ENCODE results near the gene FAM167B. TPM values are rescaled to one million over a fixed set of nuclear protein-coding genes. Genes with fewer than 3 reads are reported as not detected.

The FAM167B gene
- total and polyA plus RNA-seq, 2 donors (not counting 1 experiment from before 2014, with no cell fraction given) = 1.1 to 5.4 TPM

- 100% methylated on average over 2 of the region's 7 CpGs for WGBS (ENCODE audit: insufficient coverage)
- intact Hi-C loops (cut with micrococcal nuclease) = no loop called here
- TF ChIP-seq CTCF (IDR thresholded peaks at IDR 0.05) = no peak
- TF ChIP-seq EZH2 (IDR thresholded peaks at IDR 0.05; ENCODE audit: borderline replicate concordance, insufficient read depth, low read depth, low read length, poor library complexity, severe bottlenecking) = no peak
Observed at GRCh38 chr1:32289256-32289655, 42.2 kb downstream of the FAM167B start.

GRCh38 chr1:32291145-32291707, 44.2 kb downstream of the FAM167B start:
- no peaks in the 10 kb centered on the region for H3K9me3 ChIP-seq (ENCODE audit: control extremely low read depth in 1 of 3, control insufficient read depth in 2 of 3, insufficient read depth in 1 of 3, low read length in 2 of 3)
- H3K36me3 ChIP-seq (replicated peaks in 1 of 2; ENCODE audit: control extremely low read depth in 1 of 2, control insufficient read depth in 1 of 2, extremely low read depth in 1 of 2, insufficient read depth in 2 of 2, low read length in 1 of 2) = peaks cover 3 to 5% of the 10 kb centered on the region in 2 experiments
- H3K4me3 ChIP-seq (ENCODE audit: control extremely low read depth in 1 of 5, extremely low read depth in 1 of 5, insufficient read depth in 1 of 5, low read depth in 2 of 5, low read length in 4 of 5) = peak overlapping the region; percentile 77 to 98 (median 88)
- H3K79me2 ChIP-seq (ENCODE audit: control insufficient read depth, insufficient read depth, low read length) = peaks cover 65% of the 10 kb centered on the region
- H3K27ac ChIP-seq (ENCODE audit: low read length in 2 of 2) = peak overlapping the region; percentile 81 to 87
- TF ChIP-seq EZH2 (IDR thresholded peaks at IDR 0.05; ENCODE audit: borderline replicate concordance, insufficient read depth, low read depth, low read length, poor library complexity, severe bottlenecking) (no peak), CTCF (IDR thresholded peaks at IDR 0.05) (no peak)
- peaks cover 14% of the 10 kb centered on the region for H4K20me1 ChIP-seq (ENCODE audit: control insufficient read depth, insufficient read depth, low read length, poor library complexity, severe bottlenecking)
- 45% methylated on average over 7 of the region's 10 CpGs for WGBS (ENCODE audit: insufficient coverage)
- peak overlapping the region; percentile 100 for H2AFZ ChIP-seq (ENCODE audit: insufficient read depth, low read depth, low read length, poor library complexity, severe bottlenecking)
- H3K9me3 Mint-ChIP-seq (ENCODE audit: insufficient read depth) = no peaks in the 10 kb centered on the region
- peaks cover 39 to 41% of the 10 kb centered on the region in 2 donors for H3K4me1 ChIP-seq (ENCODE audit: control insufficient read depth in 2 of 2, insufficient read depth in 2 of 2, low read length in 2 of 2)
- POLR2A ChIA-PET = interaction anchor here (0.5 to 5.1 kb wide), 21 partner anchors 17 to 701 kb away, joined by 3 to 46 read pairs (median 4); partner anchors contain the start of genes CCDC28B, LCK, MARCKSL1 and TXLNA
- no peaks in the 10 kb centered on the region for H3K27me3 Mint-ChIP-seq
- H3K27me3 ChIP-seq (replicated peaks in 1 of 4; ENCODE audit: control extremely low read depth in 1 of 4, control insufficient read depth in 3 of 4, insufficient read depth in 4 of 4, low read length in 3 of 4) = no peaks in the 10 kb centered on the region
- peak overlapping the region; percentile 97 for H3K9ac ChIP-seq (ENCODE audit: low read length)
- peak overlapping the region; percentile 100 for H3K4me3 Mint-ChIP-seq
- H3K4me1 Mint-ChIP-seq = peaks cover 33% of the 10 kb centered on the region
- DNase-seq (no peak), ATAC-seq (ENCODE audit: low read depth) (no peak)
- peak overlapping the region; percentile 99 for H3K27ac Mint-ChIP-seq
- intact Hi-C loops (cut with micrococcal nuclease) = loop anchor here (1.0 to 5.0 kb wide), 4 partner anchors 26 to 218 kb away; partner anchors contain the start of genes DCDC2B and IQCC
- CTCF ChIA-PET = interaction anchor here (0.6 to 5.8 kb wide), 21 partner anchors 10 to 184 kb away, joined by 3 to 55 read pairs (median 4); partner anchors contain the start of genes FAM167B, LCK, MARCKSL1 and TXLNA
- peak overlapping the region; percentile 98 for H3K4me2 ChIP-seq (replicated peaks; ENCODE audit: low read depth, low read length, poor library complexity, severe bottlenecking)

More at GRCh38 chr1:32289256-32289655, 42.2 kb downstream of the FAM167B start:
- no peak overlapping the region for H3K4me3 ChIP-seq (ENCODE audit: control extremely low read depth in 1 of 5, extremely low read depth in 1 of 5, insufficient read depth in 1 of 5, low read depth in 2 of 5, low read length in 4 of 5)
- ChIA-PET POLR2A (interaction anchor here (0.7 kb wide), 1 partner anchor 39 kb away, joined by 4 read pairs; no protein-coding TSS in a partner anchor), CTCF (interaction anchor here (1.1 to 5.8 kb wide), 4 partner anchors 27 to 73 kb away, joined by 3 to 55 read pairs (median 17); partner anchors contain the start of genes FAM167B and LCK)
- H3K27ac ChIP-seq (ENCODE audit: low read length in 2 of 2) = no peak overlapping the region
- no peak overlapping the region for H3K4me3 Mint-ChIP-seq
- no peaks in the 10 kb centered on the region for H3K9me3 ChIP-seq (ENCODE audit: control extremely low read depth in 1 of 3, control insufficient read depth in 2 of 3, insufficient read depth in 1 of 3, low read length in 2 of 3)
- no peak for DNase-seq
- H3K9me3 Mint-ChIP-seq (ENCODE audit: insufficient read depth) = no peaks in the 10 kb centered on the region
- peak overlapping the region; percentile 100 for H2AFZ ChIP-seq (ENCODE audit: insufficient read depth, low read depth, low read length, poor library complexity, severe bottlenecking)
- no peaks in the 10 kb centered on the region for H4K20me1 ChIP-seq (ENCODE audit: control insufficient read depth, insufficient read depth, low read length, poor library complexity, severe bottlenecking)
- peaks cover 23 to 29% of the 10 kb centered on the region in 2 donors for H3K4me1 ChIP-seq (ENCODE audit: control insufficient read depth in 2 of 2, insufficient read depth in 2 of 2, low read length in 2 of 2)
- no peak overlapping the region for H3K9ac ChIP-seq (ENCODE audit: low read length)
- H3K4me2 ChIP-seq (replicated peaks; ENCODE audit: low read depth, low read length, poor library complexity, severe bottlenecking) = no peak overlapping the region
- H3K27me3 ChIP-seq (replicated peaks in 1 of 4; ENCODE audit: control extremely low read depth in 1 of 4, control insufficient read depth in 3 of 4, insufficient read depth in 4 of 4, low read length in 3 of 4) = no peaks in the 10 kb centered on the region
- no peak for ATAC-seq (ENCODE audit: low read depth)
- peaks cover 20% of the 10 kb centered on the region for H3K4me1 Mint-ChIP-seq
- no peaks in the 10 kb centered on the region for H3K27me3 Mint-ChIP-seq
- H3K27ac Mint-ChIP-seq = no peak overlapping the region
- H3K36me3 ChIP-seq (replicated peaks in 1 of 2; ENCODE audit: control extremely low read depth in 1 of 2, control insufficient read depth in 1 of 2, extremely low read depth in 1 of 2, insufficient read depth in 2 of 2, low read length in 1 of 2) = peaks cover 3 to 10% of the 10 kb centered on the region in 2 experiments
- peaks cover 45% of the 10 kb centered on the region for H3K79me2 ChIP-seq (ENCODE audit: control insufficient read depth, insufficient read depth, low read length)

Data from B cell (primary cell).